HG02852 (cell line): ENCODE data around the gene R3HDM4.

Source experiments
- ATAC-seq: cut with Tn5 transposase; IDR thresholded peaks from one replicate; pipeline ENCODE4 v1.9.1; 2021; ENCODE audit warnings: mild to moderate bottlenecking, moderate library complexity; ENCODE audit not compliant: unreplicated experiment

R3HDM4 gene

DNA sequence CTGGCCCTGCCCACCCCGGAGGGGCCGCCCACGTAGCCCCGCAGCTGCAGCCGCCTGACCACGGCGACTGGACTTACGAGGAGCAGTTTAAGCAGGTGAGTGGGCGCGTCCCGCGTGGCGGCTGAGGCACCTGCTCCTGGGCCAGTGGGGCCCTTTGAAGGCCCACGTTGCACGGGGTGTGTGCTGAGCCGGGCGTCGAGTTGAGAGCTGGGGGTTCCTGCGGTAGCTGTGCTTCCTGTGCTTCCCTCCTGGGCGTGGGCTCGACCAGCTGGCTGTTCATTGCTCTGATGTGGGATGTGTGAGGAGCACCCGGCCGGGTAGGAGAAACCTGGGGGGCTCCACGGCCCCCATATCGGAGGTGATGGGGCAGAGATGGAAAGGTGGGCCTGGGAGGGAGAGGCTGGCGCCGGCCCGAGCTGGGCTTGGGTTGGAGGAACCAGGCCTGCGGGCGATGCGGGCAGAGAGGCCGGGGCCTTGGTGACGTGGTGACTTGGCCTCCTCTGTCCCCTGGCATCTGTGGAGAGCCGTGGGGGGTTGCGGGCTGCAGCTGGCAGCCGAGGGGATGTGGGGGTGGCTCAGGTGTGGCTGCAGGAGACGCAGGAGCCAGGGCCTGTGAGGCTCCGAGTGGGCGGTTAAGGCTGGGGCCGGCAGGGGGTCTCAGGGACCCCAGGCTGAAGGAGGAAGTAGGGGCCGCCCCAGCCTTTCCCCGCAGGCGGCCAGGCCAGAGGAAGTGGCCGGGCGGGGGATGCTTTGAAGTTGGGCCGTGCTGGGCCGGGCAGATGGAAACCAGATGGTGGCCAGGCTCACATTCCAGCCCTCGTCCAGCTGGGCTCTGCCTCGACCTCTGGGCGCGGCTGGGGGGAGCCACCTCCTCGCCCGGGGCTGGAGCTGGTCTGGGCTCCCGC, 19.9 kb upstream of the R3HDM4 start:
- ATAC-seq = no peak

DNA sequence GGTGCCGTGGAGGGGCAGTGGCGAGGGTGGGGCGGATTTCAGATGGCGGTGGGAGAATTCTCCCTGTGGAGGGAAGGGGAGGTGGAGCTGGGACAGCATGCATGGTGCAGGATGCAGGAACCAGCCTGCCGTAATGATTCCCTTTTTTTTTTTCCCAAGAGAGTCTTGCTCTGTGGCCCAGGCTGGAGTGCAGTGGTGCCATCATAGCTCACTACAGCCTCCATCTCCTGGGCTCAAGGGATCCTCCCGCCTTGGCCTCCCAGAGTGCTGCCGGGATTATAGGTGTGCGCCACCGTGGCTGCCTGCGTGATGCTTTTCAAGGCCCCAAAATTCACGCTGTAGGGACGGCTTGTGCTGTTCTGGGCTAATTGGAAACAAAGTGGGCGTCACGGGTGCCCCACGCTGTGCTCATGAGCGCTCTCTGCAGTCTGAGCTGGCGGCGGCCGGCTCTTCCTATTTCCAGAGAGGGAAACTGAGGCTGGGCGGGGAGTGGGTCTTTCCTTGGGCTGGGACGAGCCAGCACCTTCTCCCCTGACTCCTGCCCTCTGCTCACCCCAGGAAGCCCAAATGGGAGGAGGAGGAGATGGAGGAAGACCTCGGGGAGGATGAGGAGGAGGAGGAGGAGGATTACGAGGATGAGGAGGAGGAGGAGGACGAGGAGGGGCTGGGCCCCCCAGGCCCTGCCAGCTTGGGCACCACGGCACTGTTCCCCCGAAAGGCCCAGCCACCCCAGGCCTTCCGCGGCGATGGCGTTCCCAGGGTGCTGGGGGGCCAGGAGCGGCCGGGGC, 19.0 kb upstream of the R3HDM4 start:
- no peak for ATAC-seq

GRCh38 chr19:929891-930258, 16.9 kb upstream of the R3HDM4 start:
- no peak for ATAC-seq

GRCh38 chr19:929203-929890, 16.3 kb upstream of the R3HDM4 start:
- no peak for ATAC-seq

DNA sequence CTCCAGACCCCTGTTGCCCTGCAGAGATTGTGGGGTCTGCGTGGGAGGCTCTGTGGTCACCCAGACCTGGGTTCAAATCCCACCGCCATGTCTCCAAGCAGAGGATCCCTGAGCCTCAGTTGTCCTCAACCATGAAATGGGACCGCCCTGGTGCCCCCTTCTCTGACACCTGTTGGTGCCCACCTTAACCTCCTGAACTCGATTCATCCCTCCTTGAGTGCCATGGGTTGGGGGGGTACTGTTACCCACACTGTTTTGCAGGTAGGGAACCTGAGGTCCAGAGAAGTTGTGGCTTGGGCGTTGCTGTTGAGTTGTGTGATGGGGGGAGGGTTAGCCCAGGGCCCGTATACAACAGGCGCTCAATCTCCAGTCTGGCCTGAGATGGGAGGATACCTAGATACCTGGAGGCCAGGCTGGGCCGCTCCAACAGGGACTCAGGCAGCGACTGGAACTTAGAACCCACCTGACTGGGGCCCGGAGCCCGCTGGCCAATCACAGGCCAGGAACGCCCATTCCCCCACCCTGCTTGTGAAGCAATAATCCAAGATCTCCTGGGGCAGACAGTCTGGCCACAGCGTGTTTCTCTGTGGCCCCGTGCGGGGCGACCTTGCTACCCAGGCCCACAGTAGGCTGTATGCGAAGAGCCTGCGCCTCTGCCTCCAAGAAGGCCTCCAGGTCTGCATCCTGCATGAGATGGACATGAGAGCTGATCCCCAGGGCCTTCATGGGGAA, 15.6 kb upstream of the R3HDM4 start:
- ATAC-seq = no peak

- ATAC-seq = no peak
These were observed 14.9 kb upstream of the R3HDM4 start for GRCh38 chr19:927780-928401.

DNA sequence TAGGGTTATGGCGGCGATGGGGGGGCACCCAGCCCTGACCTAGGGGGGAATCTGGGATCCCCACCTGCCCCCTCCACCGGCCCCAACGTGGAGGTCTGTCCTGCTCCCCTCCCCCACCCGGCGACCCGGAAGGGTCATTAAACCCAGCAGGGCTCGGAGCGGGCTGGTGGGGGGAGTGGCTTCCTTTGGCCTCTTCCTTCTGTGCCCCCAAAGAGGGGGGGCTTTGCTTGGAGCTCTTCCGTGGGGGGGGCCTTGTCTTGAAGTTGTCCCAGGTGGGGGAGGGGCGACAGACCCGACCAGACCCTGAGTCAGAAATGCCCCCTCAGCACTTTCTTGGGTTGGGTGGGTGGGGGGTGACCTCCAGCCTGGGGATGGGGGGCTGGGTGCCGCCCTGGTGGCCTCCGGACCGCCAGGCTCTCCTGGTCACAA, 14.3 kb upstream of the R3HDM4 start:
- ATAC-seq = no peak

DNA sequence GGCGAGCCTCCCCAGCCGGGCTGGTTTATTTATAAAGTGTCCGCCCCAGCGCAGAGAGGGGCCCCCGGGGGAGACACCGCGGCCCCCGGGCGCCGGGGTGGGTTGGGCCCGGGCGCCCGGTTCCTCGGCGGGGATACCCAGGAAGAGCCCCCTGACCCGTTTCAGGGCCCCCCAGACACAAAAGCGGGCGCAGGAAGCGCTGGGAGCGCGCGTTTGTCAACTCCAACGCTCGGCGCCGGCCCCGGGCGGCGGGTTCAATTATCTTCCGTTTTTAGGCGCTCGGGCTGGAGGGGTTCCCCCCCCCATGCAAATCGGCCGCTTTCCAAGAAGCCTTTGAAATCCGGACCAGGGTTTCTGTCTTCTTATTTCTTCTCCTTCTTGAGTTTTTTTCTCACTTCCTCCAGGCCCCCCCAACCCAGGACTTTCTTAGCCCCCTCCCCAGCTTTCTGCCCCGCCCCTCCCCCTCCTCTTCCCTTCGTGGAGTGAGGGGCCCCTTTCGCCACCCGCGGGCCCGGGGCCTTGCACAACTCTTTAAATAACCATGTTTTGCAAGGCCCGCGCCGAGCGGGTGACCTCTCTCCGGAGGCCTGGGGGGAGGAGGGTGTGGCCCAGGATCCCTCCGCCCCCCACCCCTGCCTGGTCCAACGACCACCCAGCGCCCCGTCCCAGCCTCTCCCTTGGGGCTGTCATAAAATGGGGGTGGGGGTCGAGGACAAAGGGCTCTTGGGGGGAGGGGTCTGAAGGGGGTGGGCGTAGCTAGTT, 13.8 kb upstream of the R3HDM4 start:
- no peak for ATAC-seq

DNA sequence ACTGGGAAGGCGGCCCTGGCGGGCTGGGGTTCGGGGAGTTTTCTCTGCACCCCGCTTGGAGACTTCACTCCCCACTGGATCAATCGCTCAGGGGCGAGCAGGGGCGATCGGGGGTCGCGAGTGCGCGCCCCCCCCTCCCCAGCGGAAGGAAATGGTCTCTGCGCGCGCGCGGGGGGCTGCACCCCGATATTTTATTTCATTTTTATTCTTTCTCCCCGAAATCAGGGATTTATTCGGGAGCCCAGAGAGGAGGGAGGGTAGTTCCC, 13.2 kb upstream of the R3HDM4 start:
- ATAC-seq = no peak

DNA sequence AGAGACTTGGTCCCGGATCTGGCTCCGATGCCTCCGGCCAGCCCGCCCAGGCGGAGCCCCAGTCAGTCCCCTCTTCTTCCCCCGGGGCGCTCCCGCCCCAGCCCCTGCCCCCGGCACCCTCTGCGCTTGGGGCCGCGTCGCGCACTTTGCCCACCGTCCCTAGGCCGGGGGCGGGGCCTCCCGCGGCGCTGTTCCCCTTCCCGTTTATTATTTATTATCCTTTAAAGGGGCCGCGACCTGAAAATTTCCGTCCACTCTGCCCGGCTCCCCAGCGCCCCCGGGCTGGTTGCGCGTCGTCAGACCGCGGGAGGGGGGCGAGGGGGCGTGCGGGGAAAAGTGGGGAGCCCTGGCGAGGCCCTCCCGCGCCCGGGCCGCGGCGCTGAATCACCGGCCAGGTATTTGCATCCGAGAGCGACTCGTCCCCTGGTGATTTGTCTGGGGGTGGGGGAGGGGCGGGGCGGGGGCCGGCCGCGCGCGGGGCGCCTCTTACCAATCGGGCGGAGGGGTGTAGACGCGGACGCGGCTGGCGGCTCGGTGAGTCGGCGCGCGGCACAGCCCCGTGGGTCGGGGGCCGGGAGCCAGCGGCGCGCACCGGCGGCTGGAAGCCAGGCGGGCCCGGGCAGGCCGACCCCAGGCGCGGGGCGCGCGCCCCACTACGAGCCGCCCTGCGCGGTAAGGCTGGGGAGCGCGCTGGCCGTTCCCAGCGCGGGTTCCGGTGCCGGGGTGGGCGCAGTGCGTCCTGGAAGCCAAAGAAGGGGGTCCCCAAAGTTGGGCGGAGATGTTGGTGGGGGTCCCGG, 12.7 kb upstream of the R3HDM4 start, which contains the start of gene ARID3A:
TSS of gene ARID3A (plus strand) at position 510 of the 797 bp plus-strand sequence. CDS start 3,494 bp downstream, outside the sequence.
- peak; percentile 56 for ATAC-seq

- ATAC-seq = peak; percentile 48
These were observed 12.1 kb upstream of the R3HDM4 start for GRCh38 chr19:925087-925525.

DNA sequence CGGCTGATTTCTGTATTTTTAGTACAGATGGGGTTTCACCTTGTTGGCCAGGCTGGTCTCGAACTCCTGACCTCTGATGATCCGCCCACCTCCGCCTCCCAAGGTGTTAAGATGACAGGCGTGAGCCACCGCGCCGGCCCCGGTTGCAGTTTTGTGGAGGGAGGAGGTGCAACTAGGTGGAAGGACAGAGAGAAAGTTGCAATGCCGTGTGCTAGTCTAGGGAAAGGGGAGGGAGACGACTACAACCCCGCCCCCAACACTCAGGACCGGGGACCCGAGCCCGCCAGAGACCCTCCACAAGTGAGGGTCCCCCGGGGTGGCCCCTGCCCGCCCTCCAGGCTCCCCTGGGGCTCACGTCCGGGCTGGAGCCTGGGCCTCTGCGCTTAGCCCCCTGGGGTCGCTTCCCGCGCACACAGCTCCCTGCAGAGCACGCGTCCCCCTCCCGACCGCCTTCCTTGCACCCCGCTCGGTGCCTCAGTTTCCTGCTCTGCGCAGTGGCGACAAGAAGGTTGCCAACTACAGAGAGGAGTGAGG, 11.6 kb upstream of the R3HDM4 start:
- ATAC-seq = no peak

- no peak for ATAC-seq
These were observed 7.2 kb upstream of the R3HDM4 start for GRCh38 chr19:920051-920864.

- ATAC-seq = no peak
These were observed 6.4 kb upstream of the R3HDM4 start for GRCh38 chr19:919199-920050.

GRCh38 chr19:918481-919198, 5.6 kb upstream of the R3HDM4 start:
- no peak for ATAC-seq

- no peak for ATAC-seq
These were observed 5.1 kb upstream of the R3HDM4 start for GRCh38 chr19:918152-918437.
